Stimulated activated CD8-positive, alpha-beta memory T cell treated with anti-CD3 and anti-CD28 coated beads, Interleukin-12 subunit alpha, Interleukin-12 subunit beta, amount 100 ng/mL, for 4 hours (primary cell): ENCODE results near the gene UMOD.
"Not testable (repeated sequence)": the region's sequence is repeated elsewhere in the genome, so short reads cannot be mapped to it uniquely, and the experiment has no call there.

Source experiments
- DNase-seq: peaks from one replicate; pipeline ENCODE4 v3.0.0-alpha.2; 2020; ENCODE audit warnings: low read depth

Gene UMOD

DNA sequence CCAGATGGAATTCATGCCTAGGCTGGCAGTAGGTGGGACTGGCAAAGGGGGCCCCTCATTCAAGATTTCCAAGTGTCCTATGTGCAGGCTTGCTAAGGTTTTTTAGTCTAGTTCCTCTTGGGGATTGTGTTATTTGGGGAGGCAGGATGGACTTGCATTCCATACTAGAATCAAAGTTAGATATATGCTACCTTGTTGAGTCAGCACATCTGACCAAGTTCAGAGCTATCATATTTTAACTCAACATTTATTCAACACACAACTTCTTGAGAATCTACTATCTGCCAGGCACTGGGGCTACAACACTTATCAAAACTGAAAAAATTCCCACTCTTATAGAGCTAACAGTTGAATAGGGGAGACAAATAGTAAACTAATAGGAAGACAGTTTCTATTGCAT is 31.9 kb downstream of the UMOD start:
- no peak for DNase-seq

DNA sequence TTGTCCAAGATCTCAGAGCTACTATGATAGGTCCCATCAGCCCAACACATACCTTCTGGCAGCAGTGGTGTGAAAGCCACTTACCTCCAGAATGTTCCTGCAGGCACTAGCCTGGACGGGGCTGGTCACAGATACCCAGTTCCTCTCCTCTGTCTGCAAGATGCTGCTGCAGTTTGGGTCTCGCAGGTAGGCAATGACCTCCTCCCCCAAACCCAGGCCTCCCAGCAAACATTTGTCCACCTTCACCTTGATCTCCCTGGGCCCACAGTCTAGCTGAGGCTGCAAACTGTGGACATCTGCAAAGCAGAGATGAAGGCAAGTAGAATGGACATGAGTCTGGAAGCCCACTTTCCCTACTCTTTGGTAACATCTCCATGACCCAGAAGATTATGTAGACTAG is 32.3 kb downstream of the UMOD start:
- DNase-seq: no peak

DNA sequence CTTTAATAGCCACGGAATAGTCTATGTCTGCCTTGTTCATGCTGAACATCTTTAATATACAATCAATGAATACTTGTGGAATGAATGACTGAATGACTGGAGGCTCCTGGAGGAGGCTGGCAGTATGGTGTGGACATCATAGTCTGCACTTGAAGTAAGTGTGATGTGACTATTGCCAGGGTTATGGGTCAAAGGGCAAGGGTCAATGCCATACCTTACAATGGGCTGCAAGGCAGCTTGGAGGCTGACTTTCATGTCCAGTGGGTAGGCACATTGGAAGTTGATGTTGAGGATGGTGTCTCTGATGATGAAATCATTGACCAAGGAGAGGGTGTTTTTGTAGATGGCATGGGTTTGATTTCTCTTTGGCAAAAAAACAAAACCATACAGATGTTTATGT is 33.1 kb downstream of the UMOD start:
- DNase-seq: no peak

- DNase-seq: no peak
Measured at GRCh38 chr16:20318437-20318836, 34.1 kb downstream of the UMOD start.

DNA sequence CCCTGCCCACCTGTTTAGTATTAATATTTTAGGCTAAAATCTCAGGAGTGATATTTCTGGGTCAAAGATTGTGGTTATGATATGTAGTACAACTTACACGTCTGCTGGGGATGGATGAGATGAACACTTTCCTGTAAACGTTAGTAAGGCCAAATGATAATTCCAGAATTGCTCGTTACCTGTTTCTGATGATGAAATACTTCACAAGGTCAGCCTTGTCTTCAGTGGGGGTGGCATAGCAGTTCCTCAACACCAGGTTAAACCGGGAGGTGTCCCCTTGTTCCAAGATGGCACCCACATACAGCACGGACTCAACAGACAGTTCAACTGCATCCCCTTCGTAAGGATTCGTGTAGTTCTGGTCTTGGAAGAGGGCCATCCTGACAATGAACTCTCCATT is 34.5 kb downstream of the UMOD start:
- no peak for DNase-seq

GRCh38 chr16:20317117-20317516 is 35.4 kb downstream of the UMOD start:
- no peak for DNase-seq

DNA sequence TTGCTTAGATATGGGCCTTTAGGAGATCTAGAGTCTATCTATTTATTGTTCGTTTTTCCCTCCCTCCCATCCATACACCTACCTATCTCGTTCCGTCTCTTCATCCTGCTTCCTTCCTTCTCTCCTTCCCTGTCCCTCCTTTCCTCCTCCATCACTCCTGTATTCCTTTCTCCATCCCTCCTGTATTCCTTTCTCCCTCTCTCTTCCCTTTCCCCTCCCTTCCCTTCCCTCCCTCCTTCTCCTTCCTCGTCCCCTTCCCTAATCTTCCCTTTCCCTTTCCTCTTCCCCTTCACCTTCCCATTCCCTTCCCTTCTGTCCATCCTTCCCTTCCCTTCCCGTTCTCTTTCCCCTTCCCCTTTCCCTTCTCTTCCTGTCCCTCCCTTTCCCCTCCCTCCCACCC is 35.8 kb downstream of the UMOD start:
- DNase-seq: no peak

DNA sequence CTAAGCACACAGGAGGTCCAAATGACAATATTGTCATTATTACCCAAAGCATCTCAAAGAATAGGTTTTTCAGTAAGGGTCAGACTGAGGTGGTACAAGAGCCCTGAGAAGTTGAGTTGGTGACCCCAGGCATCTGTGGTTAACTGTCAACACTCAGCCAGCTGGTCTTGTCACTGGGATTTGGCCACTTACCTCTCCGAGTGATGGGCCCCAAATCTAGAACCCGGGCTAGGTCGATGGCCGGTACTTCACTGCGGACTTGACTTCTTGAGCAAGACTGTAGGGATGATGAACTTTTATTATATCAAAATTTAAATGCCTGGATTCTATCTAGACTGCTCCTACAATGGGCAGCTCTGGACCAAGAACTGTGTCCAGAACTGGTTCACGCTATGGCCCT is 36.8 kb downstream of the UMOD start:
- no peak for DNase-seq

GRCh38 chr16:20314575-20314974 is 37.9 kb downstream of the UMOD start:
- DNase-seq: no peak

- DNase-seq: no peak
Measured at GRCh38 chr16:20313741-20314140, 38.8 kb downstream of the UMOD start.

DNA sequence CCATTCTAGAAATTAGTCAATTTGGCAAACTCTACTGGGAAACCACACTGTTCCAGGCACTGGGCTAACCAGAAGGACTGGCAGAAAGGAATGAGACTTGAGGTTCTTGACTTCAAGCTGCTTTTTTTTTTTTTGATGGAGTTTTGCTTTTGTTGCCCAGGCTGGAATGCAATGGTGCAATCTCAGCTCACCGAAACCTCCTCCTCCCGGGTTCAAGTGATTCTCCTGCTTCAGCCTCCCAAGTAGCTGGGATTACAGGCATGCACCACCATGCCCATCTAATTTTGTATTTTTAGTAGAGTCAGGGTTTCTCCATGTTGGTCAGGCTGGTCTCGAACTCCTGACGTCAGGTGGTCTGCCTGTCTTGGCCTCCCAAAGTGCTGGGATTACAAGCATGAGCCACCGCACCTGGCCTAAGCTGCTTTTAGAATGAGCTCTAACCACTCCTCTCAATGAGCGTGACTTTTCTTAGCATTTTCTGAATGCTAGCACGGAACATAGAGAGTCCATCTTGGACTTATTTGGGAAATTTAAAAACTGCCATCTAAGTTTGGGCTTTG is 39.9 kb downstream of the UMOD start:
- not testable (repeated sequence) for DNase-seq

- DNase-seq: no peak
Measured at GRCh38 chr16:20311548-20311947, 41.0 kb downstream of the UMOD start.

DNA sequence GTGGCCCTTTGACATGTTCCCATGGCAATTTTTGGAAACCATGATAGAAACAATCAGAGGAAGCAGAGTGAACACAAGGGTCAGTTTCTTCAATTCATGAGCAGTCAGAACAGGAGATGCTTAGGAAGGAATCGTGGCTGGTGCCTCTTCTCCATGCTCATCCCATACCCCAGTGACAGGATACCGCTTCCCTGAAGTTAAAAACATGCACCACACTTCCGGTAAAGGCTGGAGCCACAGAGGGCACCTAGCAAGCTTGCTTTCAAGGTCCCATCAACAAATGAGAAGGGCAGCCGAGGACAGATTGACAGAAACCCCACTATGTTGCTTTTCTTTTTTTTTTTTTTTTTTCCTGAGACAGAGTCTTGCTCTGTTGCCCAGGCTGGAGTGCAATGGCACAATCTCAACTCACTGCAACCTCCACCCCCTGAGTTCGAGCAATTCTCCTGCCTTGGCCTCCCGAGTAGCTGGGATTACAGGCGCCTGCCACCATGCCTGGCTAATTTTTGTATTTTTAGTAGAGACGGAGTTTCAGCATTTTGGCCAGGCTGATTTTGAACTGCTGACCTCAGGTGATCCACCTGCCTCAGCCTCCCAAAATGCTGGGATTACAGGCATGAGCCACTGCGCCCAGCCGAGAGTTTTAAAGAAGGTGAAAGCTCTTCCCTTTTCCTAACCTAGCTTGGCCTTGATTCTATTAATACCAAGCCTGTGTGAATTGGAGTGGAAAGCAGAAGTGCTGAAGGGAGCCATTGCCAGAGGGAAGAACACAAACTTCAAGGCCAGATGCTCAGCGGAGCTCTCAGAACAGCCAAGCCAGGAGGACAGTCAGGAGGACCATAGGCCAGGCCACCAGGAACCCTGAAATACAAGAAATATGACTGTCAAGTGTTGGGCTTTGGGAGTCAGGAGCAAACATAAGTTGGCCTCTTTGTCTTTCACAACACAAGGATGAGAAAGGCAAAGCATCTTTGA is 41.8 kb downstream of the UMOD start:
- DNase-seq: no peak

GRCh38 chr16:20309786-20310185 is 42.7 kb downstream of the UMOD start:
- no peak for DNase-seq

DNA sequence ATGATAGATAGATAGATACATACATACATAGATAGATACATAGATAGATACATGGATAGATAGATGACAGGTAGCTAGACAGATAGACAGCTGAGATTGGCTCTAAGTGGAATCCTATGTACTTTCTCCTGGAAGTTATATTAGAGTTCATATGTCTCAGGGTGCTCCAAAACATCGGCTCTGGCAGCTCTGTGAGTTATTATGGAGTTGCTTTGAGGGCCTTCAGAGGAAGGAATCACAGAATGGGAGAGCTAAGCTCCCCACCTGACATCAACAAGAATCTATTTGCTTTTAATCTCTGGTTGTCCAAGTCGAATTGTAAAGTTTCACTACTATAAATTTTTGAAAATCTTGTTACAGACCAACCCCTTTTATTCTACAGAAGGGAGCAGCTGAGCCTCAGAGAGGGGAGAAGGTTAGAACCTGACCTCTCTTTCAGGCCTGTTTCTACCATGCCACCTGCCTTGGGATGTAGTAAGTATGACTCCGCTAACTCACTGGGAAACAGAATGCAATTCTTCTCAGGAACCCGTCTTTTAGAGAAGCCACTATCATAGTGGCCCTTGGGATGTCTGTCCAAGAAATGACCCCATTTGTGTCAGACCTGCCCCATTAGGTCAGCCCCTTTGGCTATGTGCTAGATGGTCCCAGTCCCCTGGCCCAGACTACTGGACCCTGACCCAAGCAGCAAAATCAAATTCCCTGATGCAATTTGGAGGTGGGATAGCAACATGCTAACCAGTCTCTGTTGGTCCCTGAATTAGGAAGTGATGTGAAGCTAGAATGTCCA is 43.5 kb downstream of the UMOD start:
- DNase-seq: no peak

GRCh38 chr16:20308266-20308665 is 44.2 kb downstream of the UMOD start:
- DNase-seq: no peak

GRCh38 chr16:20307791-20308190 is 44.7 kb downstream of the UMOD start:
- no peak for DNase-seq

- no peak for DNase-seq
Measured at GRCh38 chr16:20307240-20307671, 45.3 kb downstream of the UMOD start.

DNA sequence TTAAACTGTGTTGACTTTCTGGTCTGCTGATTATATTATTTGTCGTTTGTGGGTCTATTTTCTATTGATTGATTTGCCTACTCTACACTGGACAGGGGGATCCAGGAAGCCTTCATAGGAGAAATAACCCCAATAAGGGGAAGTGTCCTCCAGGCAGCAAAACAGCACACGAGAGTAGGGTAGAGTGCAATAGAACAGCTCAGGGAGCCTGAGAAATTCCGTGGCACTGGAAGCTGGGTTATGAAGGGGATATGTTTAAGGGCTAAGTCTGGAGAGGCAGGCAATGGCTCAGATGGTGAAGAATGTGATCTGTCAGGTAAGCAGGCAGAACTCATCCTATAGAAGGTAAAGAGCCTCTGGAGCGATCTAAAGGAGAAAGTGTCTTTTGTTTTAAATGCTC is 46.1 kb downstream of the UMOD start:
- no peak for DNase-seq

GRCh38 chr16:20303012-20303411 is 49.5 kb downstream of the UMOD start:
- DNase-seq: no peak

GRCh38 chr16:20302389-20302788 is 50.1 kb downstream of the UMOD start:
- no peak for DNase-seq

DNA sequence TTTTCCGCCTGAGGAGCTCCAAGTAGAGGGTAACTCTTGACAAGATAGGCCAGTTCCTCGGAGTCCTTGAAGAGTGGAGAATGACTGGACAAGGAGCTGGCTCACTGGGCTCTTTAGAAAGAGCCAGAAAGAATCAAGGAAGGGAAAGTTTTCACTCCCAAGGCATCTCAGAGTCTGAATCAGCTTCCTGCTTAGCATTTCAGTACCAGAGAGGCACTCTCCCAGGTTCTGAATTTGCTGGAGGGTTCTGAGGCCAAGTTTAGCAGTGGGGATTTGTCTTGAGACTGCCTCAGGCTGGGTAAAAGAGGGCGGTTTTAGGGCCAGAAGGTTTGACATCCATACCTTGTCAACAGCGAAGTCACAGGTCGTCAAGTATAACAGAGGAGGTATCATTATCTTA is 50.7 kb downstream of the UMOD start:
- DNase-seq: no peak
